PC-9 (cell line): ENCODE results near the gene SUFU. TPM values are rescaled to one million over a fixed set of nuclear protein-coding genes. Genes with fewer than 3 reads are reported as not detected.

Source experiments
- BruUV-seq: library from RNA; stranded (reverse); fragments of 400-500 nt; replicated peaks from 2 replicates; lab custom pipeline; 2021; lab: Mats Ljungman, UMichigan
- CTCF ChIA-PET: fragments of 300-600 bp; sonication (Branson Sonifier 250); formaldehyde crosslinking; loops from one replicate; lab custom pipeline; 2022; ENCODE audit warnings: antibody characterized with exemption; lab: Charles Lee
- POLR2A ChIA-PET: fragments of 300-600 bp; sonication (Branson Sonifier 250); formaldehyde crosslinking; loops from one replicate; lab custom pipeline; 2022; ENCODE audit warnings: antibody characterized with exemption; ENCODE audit not compliant: unreplicated experiment; lab: Charles Lee
- DNase-seq, 2 experiments: peaks; one replicate each; pipeline versions ENCODE4 v3.0.0 to v3.0.0-alpha.2; 2015 to 2022; ENCODE audit warnings: mixed read lengths in 1 of 2
- H2AFZ ChIP-seq: fragments of 200-600 bp; sonication (generic); 2 replicates; pipeline ENCODE4 v1.8.1; 2017; ENCODE audit warnings: antibody characterized with exemption
- H3F3A ChIP-seq: fragments of 200-600 bp; sonication (generic); 2 replicates; pipeline ENCODE4 v1.8.1; 2017; ENCODE audit warnings: antibody characterized with exemption, mild to moderate bottlenecking, low read depth; ENCODE audit not compliant: insufficient read depth
- H3K27ac ChIP-seq: fragments of 200-600 bp; sonication (generic); 2 replicates; pipeline ENCODE4 v1.6.1; 2016; ENCODE audit warnings: mixed run types
- H3K27me3 ChIP-seq: fragments of 200-600 bp; sonication (generic); 2 replicates; pipeline ENCODE4 v1.6.1; 2016; ENCODE audit warnings: low read depth, mixed run types; ENCODE audit not compliant: insufficient read depth
- H3K36me3 ChIP-seq: fragments of 200-600 bp; sonication (generic); 2 replicates; pipeline ENCODE4 v1.6.1; 2016; ENCODE audit warnings: low read depth, mixed run types
- H3K4me1 ChIP-seq: fragments of 200-600 bp; sonication (generic); replicated peaks from 2 replicates; pipeline ENCODE4 v1.6.1; 2016; ENCODE audit warnings: mixed run types; ENCODE audit not compliant: insufficient read depth
- H3K4me2 ChIP-seq: fragments of 200-600 bp; sonication (generic); 2 replicates; pipeline ENCODE4 v1.6.1; 2017; ENCODE audit warnings: mixed run types
- H3K4me3 ChIP-seq: fragments of 200-600 bp; sonication (generic); 2 replicates; pipeline ENCODE4 v1.6.1; 2016; ENCODE audit warnings: mixed run types
- H3K79me2 ChIP-seq: fragments of 200-600 bp; sonication (generic); 2 replicates; pipeline ENCODE4 v1.6.1; 2017; ENCODE audit warnings: low read depth, mixed run types
- H3K9me2 ChIP-seq: fragments of 200-600 bp; sonication (generic); 2 replicates; pipeline ENCODE4 v1.8.1; 2017; ENCODE audit warnings: mild to moderate bottlenecking; ENCODE audit not compliant: insufficient read depth
- H3K9me3 ChIP-seq: fragments of 200-600 bp; sonication (generic); 2 replicates; pipeline ENCODE4 v1.8.1; 2016; ENCODE audit warnings: low read depth; ENCODE audit not compliant: insufficient read depth
- H4K20me1 ChIP-seq: fragments of 200-600 bp; sonication (generic); 2 replicates; pipeline ENCODE4 v1.8.1; 2017; ENCODE audit not compliant: insufficient read depth
- CTCF ChIP-seq: fragments of 200-600 bp; sonication (generic); conservative IDR thresholded peaks from 2 replicates; pipeline ENCODE4 v1.6.1; 2017; ENCODE audit warnings: mixed run types, antibody characterized with exemption, mild to moderate bottlenecking, moderate library complexity
- EZH2 ChIP-seq: fragments of 200-600 bp; sonication (generic); IDR thresholded peaks from 2 replicates; pipeline ENCODE4 v1.8.0; 2017; ENCODE audit warnings: antibody characterized with exemption, low read depth
- intact Hi-C: fragments of 100-400 bp; cut with micrococcal nuclease; formaldehyde crosslinking; loops from one replicate; pipeline ENCODE4 v1.10.0; 2022; ENCODE audit not compliant: unreplicated experiment
- total RNA-seq: library from RNA; stranded (reverse); gene quantifications from 2 replicates; pipeline ENCODE4 v1.2.3, GENCODE V29; 2021

Gene SUFU
- total RNA-seq, 1 experiment from 2014 or later = 20.2 TPM

- H3K36me3 ChIP-seq = no peaks in the 10 kb centered on the region
- no peaks in the 10 kb centered on the region for H3K79me2 ChIP-seq
- CTCF ChIA-PET = no interaction called here
- no peaks in the 10 kb centered on the region for H3K9me3 ChIP-seq
- H3F3A ChIP-seq = peaks cover 47% of the 10 kb centered on the region
- DNase-seq = peak in 1 of 2 experiments; percentile 53
- intact Hi-C loops = no loop called here
- no TSS peak for BruUV-seq
- H4K20me1 ChIP-seq = no peaks in the 10 kb centered on the region
- peaks cover 76% of the 10 kb centered on the region for H3K4me1 ChIP-seq
- peak overlapping the region; percentile 80 for H3K4me2 ChIP-seq
- H3K9me2 ChIP-seq = no peaks in the 10 kb centered on the region
- H3K4me3 ChIP-seq = no peak overlapping the region
- peak overlapping the region; percentile 71 for H3K27ac ChIP-seq
- no peak for TF ChIP-seq EZH2
- TF ChIP-seq CTCF = no peak
- POLR2A ChIA-PET = interaction anchor here (0.9 kb wide), 1 partner anchor 11 kb away, joined by 10 read pairs; the partner anchor contains the start of gene TRIM8
- no peak overlapping the region for H2AFZ ChIP-seq
- H3K27me3 ChIP-seq = no peaks in the 10 kb centered on the region
These were observed 129.5 kb downstream of the SUFU start for GRCh38 chr10:102633287-102633686.

GRCh38 chr10:102633848-102634247 lies 130.1 kb downstream of the SUFU start:
- Histone ChIP-seq H3K79me2 (no peaks in the 10 kb centered on the region), H2AFZ (no peak overlapping the region), H3K4me1 (peaks cover 70% of the 10 kb centered on the region), H3K27me3 (no peaks in the 10 kb centered on the region), H3K36me3 (no peaks in the 10 kb centered on the region), H3K4me3 (no peak overlapping the region), H3K4me2 (peak overlapping the region; percentile 80), H4K20me1 (no peaks in the 10 kb centered on the region), H3K27ac (peak overlapping the region; percentile 71), H3F3A (peaks cover 41% of the 10 kb centered on the region), H3K9me2 (no peaks in the 10 kb centered on the region), H3K9me3 (no peaks in the 10 kb centered on the region)
- ChIA-PET POLR2A (interaction anchor here (0.9 kb wide), 1 partner anchor 11 kb away, joined by 10 read pairs; the partner anchor contains the start of gene TRIM8), CTCF (no interaction called here)
- DNase-seq = no peak
- BruUV-seq = no TSS peak
- intact Hi-C loops = no loop called here
- TF ChIP-seq CTCF (no peak), EZH2 (no peak)

- Histone ChIP-seq H2AFZ (no peak overlapping the region), H4K20me1 (no peaks in the 10 kb centered on the region), H3K27ac (peak overlapping the region; percentile 71), H3K36me3 (no peaks in the 10 kb centered on the region), H3K9me2 (no peaks in the 10 kb centered on the region), H3F3A (peaks cover 35% of the 10 kb centered on the region), H3K79me2 (no peaks in the 10 kb centered on the region), H3K27me3 (no peaks in the 10 kb centered on the region), H3K4me3 (peak overlapping the region; percentile 15; the same call in 1 of the 2 replicates), H3K4me1 (peaks cover 62% of the 10 kb centered on the region), H3K9me3 (no peaks in the 10 kb centered on the region), H3K4me2 (peak overlapping the region; percentile 80)
- no peak for TF ChIP-seq EZH2
- no peak for TF ChIP-seq CTCF
- intact Hi-C loops = no loop called here
- ChIA-PET CTCF (no interaction called here), POLR2A (no interaction called here)
- DNase-seq = peak; percentile 72 to 76
- no TSS peak for BruUV-seq
These were observed 130.9 kb downstream of the SUFU start for GRCh38 chr10:102634686-102635085.
